Tibial nerve (tissue), 4 donors: ENCODE results near the gene NTSR1.

Source experiments
- EP300 ChIP-seq, 2 donors: sonication (generic); formaldehyde crosslinking; IDR thresholded peaks; one replicate each; pipeline ENCODE4 v1.6.1; 2017; ENCODE audit warnings: antibody characterized with exemption in 2 of 2, mild to moderate bottlenecking in 1 of 2
- POLR2A ChIP-seq, 2 donors: fragments of 450-650 bp; IDR thresholded peaks; one replicate each; pipeline ENCODE4 v1.6.1; 2017; ENCODE audit warnings: antibody characterized with exemption in 2 of 2, mild to moderate bottlenecking in 2 of 2, moderate library complexity in 2 of 2
- TF ChIP-seq, protein P1 (sequence below), 5 experiments: fragments of 200-600 bp in 3 of 5; fragments of 450-650 bp in 2 of 5; sonication (generic) in 3 of 5; IDR thresholded peaks; one replicate each; pipeline ENCODE4 v1.5.1; 2016 to 2019; ENCODE audit warnings: antibody characterized with exemption in 5 of 5, mild to moderate bottlenecking in 3 of 5, moderate library complexity in 2 of 5

DNA sequence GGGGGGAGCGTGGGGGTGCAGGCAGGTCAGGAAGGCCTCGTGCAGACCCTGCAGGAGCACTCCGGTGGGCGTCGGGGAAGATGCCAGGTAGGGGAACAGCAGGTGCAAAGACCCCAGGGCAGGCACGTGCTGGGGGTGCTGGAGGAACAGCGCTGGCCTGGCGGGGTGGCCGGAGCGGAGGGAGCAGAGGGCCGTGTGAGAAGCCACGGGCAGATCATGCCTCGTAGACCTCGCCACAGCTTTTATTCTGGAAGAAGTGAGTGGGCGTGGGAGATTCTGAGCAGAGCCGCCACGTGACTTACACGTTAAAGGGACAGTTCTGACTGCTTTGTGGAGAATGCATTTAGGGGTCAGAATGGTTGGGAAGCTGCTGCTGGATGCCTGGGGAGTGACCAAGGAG, 9.3 kb downstream of the NTSR1 start:
- no peak for TF ChIP-seq EP300 (IDR thresholded peaks at IDR 0.05)
- TF ChIP-seq, protein P1, sequence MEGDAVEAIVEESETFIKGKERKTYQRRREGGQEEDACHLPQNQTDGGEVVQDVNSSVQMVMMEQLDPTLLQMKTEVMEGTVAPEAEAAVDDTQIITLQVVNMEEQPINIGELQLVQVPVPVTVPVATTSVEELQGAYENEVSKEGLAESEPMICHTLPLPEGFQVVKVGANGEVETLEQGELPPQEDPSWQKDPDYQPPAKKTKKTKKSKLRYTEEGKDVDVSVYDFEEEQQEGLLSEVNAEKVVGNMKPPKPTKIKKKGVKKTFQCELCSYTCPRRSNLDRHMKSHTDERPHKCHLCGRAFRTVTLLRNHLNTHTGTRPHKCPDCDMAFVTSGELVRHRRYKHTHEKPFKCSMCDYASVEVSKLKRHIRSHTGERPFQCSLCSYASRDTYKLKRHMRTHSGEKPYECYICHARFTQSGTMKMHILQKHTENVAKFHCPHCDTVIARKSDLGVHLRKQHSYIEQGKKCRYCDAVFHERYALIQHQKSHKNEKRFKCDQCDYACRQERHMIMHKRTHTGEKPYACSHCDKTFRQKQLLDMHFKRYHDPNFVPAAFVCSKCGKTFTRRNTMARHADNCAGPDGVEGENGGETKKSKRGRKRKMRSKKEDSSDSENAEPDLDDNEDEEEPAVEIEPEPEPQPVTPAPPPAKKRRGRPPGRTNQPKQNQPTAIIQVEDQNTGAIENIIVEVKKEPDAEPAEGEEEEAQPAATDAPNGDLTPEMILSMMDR (IDR thresholded peaks at IDR 0.05) = no peak
- TF ChIP-seq POLR2A (IDR thresholded peaks at IDR 0.05) = no peak
